Transverse colon (tissue), 3 donors: ENCODE results near the gene CDH12.

ENCODE experiments used
- POLR2A ChIP-seq: fragments of 450-650 bp; IDR thresholded peaks from one replicate; pipeline ENCODE4 v1.6.1; 2016; ENCODE audit warnings: antibody characterized with exemption, mild to moderate bottlenecking, moderate library complexity
- TF ChIP-seq, protein P1 (sequence below), 5 experiments: fragments of 200-600 bp in 3 of 5; fragments of 450-650 bp in 2 of 5; sonication (generic) in 3 of 5; IDR thresholded peaks; 1 replicate in 2 of 5; 2 replicates in 3 of 5; pipeline ENCODE4 v1.5.1; 2016 to 2017; ENCODE audit warnings: antibody characterized with exemption in 5 of 5, inconsistent platforms in 3 of 5, mild to moderate bottlenecking in 2 of 5, moderate library complexity in 1 of 5

DNA sequence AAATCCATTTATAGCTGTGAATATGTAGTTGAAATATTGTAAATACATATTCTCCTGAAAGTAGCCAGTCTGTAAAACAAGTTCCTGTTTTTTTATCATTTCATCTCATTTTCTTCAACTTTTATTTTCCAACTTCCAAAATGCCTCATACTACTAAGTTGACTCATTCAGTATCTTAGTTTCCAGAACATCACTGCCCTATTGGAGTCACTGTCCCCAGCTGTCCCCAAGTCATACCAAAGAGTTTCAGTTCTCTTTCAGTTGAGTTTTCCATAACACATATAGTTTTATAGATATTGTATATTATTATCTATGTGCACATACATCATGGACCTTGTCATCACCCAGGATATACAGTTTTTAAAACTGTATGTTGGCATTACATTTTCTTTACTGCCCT, 261.7 kb downstream of the CDH12 start:
- TF ChIP-seq, protein P1, sequence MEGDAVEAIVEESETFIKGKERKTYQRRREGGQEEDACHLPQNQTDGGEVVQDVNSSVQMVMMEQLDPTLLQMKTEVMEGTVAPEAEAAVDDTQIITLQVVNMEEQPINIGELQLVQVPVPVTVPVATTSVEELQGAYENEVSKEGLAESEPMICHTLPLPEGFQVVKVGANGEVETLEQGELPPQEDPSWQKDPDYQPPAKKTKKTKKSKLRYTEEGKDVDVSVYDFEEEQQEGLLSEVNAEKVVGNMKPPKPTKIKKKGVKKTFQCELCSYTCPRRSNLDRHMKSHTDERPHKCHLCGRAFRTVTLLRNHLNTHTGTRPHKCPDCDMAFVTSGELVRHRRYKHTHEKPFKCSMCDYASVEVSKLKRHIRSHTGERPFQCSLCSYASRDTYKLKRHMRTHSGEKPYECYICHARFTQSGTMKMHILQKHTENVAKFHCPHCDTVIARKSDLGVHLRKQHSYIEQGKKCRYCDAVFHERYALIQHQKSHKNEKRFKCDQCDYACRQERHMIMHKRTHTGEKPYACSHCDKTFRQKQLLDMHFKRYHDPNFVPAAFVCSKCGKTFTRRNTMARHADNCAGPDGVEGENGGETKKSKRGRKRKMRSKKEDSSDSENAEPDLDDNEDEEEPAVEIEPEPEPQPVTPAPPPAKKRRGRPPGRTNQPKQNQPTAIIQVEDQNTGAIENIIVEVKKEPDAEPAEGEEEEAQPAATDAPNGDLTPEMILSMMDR (IDR thresholded peaks at IDR 0.05): no peak
- TF ChIP-seq POLR2A: no peak
